Hematopoietic multipotent progenitor cell (in vitro differentiated cells): ENCODE results near the gene TNFRSF8. TPM values are rescaled to one million over a fixed set of nuclear protein-coding genes. Genes with fewer than 3 reads are reported as not detected.

ENCODE experiments used
- DNase-seq, 3 donors: peaks; one replicate each; pipeline ENCODE4 v3.0.0-alpha.2; 2011 to 2015; ENCODE audit warnings: low read depth in 2 of 3, low spot score in 2 of 3
- total RNA-seq: library from RNA; depleted of rRNA; stranded (reverse); fragments of >200 nt; gene quantifications from one replicate; pipeline ENCODE4 v1.2.3, GENCODE V29; 2012

Gene TNFRSF8
- total RNA-seq, 1 donor = 0.27 TPM

GRCh38 chr1:12169442-12170135 is 106.5 kb downstream of the TNFRSF8 start:
- no peak for DNase-seq

DNA sequence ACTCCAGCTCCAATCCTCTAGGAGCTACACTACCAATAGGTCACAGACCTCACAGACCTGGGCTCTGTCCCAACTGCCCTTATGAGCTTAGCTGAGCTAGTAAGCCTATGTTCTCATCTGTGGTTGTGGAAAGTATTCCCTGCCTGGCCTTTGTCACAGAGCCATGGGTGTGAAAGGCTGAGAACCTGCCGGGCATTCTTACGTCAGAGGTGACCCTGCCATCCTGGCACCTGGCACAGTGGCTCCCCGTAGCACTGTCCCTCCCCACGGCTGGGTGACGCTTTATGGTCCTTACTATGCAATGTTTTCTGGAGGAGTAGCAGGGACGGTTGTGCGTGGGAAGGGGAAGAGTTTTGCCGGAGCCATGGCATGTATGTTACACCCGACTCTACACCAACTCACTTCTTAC is 107.2 kb downstream of the TNFRSF8 start:
- DNase-seq = no peak

- DNase-seq = no peak
Measured at GRCh38 chr1:12171206-12172041, 108.3 kb downstream of the TNFRSF8 start.

GRCh38 chr1:12172042-12172851 is 109.1 kb downstream of the TNFRSF8 start:
- no peak for DNase-seq

GRCh38 chr1:12173041-12173509 is 110.0 kb downstream of the TNFRSF8 start:
- DNase-seq = peak in 1 of 3 donors; percentile 20

DNA sequence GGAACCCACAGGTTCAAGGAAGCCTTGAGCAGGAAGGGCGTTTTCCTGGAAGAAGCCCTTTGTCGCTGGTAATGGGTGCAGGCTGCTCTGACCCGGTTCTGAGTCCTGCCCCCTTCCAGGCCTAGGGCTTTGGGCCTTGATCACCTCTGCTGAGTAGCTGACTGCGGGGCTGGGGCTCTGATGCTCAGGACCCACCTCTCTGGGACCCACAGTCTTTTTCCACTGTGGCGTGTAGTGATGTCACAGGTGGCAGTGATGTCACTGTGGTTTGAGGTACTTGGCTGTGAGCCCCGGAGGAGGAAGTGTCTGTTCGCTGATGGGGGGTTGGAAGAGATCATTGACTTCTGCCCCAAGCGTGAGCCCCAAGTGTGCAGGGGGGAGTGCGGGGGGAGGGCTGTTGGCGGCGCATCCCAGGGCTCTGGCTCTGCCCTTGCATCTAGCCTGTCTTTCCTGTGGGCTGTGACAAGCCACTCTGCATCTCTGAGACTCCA is 110.6 kb downstream of the TNFRSF8 start:
- DNase-seq = peak; percentile 88 to 98 (median 94)

DNA sequence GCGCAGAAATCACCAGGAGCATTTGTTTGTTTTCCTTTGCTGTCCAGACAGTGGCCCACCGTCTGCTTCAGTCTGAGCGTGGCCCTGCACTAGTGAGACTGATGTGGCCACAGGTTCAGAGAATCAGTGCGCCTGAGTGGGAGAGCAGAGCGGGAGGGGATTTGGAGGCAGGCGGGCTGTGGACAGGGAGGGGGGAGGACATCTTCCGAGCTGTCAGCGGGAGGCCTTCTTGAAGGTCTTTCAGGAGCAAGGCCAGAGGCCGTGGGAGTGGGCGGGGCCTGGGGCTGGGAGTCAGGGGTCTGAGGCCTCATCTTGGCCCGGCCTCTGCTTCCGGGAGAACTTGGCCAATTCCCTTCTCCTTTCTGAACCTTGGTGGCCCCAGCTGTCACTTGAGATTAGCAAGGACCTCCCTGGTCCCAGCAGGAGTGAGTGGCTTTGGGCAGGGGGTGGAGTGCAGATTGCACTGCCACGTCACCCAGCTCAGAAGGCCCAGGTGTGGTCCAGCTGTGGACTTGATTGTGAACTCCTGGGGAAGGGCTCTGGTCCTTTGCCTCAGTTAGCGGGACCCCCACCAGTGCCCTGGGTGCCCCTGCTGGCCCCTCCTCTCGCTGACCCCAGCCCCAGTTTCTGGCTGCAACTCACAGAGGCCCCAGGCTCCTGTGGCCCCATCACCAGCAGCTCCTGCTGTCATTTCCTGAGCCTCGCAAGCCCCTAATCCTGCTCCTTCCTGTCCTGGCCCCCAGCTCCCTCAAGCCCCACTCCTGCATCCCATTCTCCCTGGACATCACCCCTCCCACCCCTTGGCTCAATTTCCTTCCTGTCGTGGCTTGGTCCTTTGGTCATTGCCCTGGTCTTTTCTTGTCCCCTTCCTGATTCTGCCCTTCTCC is 112.1 kb downstream of the TNFRSF8 start:
- DNase-seq = peak in 1 of 3 donors; percentile 50

GRCh38 chr1:12176298-12177118 is 113.4 kb downstream of the TNFRSF8 start:
- DNase-seq = no peak

DNA sequence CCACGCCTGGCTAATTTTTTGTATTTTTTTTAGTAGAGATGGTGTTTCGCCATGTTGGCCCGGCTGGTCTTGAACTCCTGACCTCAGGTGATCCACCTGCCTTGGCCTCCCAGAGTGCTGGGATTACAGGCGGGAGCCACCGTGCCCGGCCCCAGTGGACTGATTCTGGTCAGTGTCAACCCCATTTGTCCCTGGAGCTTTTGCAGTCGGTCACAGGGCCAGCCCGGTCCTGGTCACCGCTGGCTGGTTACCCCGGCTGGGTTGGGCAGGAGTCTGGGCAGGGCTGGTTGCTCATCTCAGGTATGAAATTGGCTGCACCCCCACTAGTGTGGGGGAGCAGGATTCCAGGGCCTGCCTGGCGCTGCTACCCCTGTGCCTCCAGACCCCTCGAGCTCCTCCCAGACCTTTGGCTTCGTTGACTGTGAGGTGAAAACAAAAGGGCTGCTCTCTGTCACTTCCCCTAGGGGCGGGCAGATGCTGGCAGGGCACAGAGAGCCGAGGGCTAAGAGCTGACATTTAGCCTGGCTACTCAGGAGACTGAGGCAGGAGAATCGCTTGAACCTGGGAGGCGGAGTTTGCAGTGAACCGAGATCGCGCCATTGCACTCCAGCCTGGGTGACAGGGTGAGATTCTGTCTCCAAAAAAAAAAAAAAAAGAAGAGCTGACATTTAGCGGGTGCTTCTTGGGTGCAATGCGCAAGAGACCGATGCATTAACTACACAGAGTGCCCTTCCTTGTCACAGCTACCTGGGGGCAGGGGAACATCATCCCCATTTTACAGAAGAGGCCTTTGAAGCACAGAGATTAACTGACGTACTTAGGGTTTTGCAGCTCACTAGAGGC is 114.3 kb downstream of the TNFRSF8 start:
- no peak for DNase-seq

GRCh38 chr1:12177999-12178441 is 114.9 kb downstream of the TNFRSF8 start:
- peak; percentile 66 to 77 (median 70) for DNase-seq

GRCh38 chr1:12178511-12178910 is 115.4 kb downstream of the TNFRSF8 start:
- DNase-seq = no peak

DNA sequence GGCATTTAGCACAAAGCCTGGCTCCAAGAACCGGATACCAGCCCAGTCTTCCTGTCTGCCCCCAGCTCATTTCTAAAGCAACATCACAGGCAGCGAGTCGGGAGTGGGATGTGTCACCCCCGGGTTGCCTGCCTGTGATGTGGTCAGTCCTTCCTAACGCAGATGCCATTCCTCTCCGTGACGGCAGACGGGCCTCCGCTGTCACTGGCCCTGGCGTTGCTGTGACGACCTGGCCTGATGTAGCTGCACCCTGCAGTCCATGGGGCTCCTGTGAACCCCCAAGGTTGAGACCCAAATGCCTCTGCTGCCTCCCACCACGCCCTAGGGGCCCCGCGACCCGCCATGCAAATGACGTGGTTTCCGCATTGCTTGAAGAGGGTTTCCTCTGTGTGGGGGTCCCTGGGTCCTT is 116.0 kb downstream of the TNFRSF8 start:
- peak; percentile 46 to 62 (median 57) for DNase-seq

GRCh38 chr1:12179676-12180075 is 116.6 kb downstream of the TNFRSF8 start:
- DNase-seq = no peak

DNA sequence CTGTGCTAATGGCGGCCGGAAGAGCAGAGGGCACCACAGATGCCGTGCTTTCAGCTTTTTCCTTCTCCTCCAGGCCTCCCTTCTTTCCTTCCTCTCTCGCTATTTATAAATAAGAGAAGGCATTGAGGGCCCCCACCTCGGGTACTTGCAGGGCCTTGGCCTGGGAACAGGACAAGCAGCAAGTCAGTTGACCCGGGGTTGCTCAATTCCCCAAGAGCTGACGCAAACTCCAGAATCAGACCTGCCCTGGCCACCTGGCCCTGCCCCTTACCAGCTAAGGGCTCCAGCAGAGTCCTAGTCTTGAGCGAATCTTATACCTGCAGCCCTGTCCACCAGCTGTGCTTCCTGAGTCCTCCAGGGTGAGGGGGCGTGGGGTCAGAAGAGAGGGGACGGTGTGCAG is 117.2 kb downstream of the TNFRSF8 start:
- DNase-seq = no peak

- DNase-seq = no peak
Measured at GRCh38 chr1:12180903-12181302, 117.8 kb downstream of the TNFRSF8 start.

DNA sequence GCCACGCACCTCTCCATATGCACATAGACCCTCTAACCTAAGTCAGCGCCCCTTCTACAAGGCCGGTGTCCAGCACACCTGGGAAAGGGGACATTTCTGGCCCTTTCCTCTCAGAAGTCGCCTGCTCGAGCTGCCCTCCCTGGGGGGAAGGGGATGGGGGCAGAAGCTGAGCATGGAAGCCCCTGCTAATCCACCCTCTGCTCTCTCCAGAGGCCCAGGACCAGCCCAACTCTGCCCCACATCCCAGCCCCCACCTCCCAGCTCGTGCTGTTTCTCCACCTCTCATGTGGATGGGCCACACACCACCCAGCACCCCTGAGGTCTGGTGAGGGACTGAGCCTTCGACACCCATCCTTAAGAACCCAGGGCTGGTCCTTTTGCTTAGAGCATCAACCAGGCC is 118.5 kb downstream of the TNFRSF8 start:
- no peak for DNase-seq

DNA sequence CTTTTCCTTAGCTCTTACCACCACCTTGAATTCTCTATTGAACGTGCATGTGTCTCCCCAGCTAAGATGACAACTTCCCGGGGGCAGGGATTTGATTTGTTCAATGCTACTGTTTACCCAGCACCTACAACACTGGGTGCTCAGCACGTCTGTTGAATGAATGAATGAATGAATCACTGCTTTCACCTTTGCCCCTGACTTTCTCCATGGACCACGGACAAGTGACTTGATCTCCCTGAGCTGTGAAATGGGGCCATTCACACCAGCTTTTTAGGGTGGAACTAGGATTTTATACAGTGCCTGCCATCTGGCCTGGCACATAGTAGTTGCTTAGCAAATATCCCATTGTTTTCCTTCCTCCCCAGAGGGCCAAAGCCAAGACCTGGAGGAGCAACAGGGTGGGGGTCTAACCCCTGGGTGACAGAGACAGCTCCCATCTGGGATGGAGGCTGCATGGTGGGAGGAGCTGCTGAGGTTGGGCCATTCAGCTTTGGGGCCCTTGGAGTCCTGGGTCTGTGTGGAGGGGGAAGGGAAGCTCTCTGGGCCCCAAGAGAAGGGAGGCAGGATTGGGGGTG is 119.4 kb downstream of the TNFRSF8 start:
- no peak for DNase-seq
